HG02610 (cell line): ENCODE measurements around the gene AP3D1.
"Not testable (repeated sequence)": the region's sequence is repeated elsewhere in the genome, so short reads cannot be mapped to it uniquely, and the experiment has no call there.

ENCODE experiments used
- ATAC-seq: cut with Tn5 transposase; IDR thresholded peaks from one replicate; pipeline ENCODE4 v1.9.1; 2021; ENCODE audit warnings: mild to moderate bottlenecking, moderate library complexity; ENCODE audit not compliant: unreplicated experiment

AP3D1 gene

DNA sequence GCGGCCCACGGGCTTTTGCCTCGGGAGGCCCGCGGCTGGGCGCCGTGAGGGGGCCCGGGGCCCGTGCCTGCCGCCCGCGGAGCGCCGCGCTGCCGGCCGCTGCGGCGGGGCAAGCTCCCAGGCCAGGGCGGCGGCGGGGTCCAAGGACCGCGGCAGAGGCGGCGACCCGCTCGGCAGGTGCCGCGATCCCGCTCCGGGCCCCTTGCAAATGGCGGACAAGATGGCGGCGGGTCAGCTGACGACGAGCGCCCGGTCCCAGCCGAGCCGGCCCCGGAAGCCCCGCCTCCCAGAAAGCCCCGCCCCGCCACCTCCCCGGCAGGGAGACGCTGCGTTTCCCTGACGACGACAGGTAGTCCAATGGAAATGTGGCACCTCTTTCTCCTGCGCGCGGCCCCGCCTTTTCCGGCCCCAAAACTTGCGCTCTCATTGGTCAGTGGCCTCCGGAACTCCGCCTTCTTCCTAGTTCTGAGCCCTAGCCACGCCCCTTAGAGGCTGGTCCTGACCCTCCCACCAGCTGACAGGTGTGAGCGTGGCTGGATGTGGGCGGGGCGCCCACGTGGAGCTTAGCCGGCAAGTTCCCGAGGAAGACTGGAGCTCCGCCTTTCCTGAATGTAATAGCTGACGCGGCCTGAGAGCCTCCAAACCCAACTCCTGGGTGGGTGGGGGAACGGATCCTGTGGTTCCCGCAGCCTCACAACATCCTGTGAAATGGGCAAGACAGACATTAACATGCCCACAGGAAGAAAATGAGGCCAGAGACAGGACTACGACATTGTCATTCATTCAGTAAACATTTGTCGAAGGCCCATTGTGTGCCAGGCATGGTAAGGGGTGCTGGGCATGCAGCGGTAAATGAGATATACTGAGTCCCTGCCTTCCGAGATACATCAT, at the start of gene AP3D1:
Gene AP3D1 (minus strand): TSS at position 228 of the 891 bp plus-strand sequence. CDS start 232 bp downstream, outside the sequence.
- ATAC-seq: peak; percentile 84

DNA sequence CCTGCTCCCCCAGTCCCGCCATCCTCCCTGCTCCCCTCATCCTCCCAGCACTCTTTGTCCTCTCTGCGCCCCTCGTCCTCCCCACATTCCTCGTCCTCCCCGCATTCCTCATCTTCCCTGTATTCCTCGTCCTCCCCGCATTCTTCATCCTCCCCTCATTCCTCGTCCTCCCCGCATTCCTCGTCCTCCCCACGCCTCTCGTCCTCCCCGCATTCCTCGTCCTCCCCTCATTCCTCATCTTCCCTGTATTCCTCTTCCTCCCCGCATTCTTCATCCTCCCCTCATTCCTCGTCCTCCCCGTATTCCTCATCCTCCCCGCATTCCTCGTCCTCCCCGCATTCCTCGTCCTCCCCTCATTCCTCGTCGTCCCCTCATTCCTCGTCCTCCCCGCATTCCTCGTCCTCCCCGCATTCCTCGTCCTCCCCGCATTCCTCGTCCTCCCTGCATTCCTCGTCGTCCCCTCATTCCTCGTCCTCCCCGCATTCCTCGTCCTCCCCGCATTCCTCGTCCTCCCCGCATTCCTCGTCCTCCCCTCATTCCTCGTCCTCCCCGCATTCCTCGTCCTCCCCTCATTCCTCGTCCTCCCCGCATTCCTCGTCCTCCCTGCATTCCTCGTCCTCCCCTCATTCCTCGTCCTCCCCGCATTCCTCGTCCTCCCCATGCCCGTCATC, 49.4 kb upstream of the AP3D1 start:
- not testable (repeated sequence) for ATAC-seq

DNA sequence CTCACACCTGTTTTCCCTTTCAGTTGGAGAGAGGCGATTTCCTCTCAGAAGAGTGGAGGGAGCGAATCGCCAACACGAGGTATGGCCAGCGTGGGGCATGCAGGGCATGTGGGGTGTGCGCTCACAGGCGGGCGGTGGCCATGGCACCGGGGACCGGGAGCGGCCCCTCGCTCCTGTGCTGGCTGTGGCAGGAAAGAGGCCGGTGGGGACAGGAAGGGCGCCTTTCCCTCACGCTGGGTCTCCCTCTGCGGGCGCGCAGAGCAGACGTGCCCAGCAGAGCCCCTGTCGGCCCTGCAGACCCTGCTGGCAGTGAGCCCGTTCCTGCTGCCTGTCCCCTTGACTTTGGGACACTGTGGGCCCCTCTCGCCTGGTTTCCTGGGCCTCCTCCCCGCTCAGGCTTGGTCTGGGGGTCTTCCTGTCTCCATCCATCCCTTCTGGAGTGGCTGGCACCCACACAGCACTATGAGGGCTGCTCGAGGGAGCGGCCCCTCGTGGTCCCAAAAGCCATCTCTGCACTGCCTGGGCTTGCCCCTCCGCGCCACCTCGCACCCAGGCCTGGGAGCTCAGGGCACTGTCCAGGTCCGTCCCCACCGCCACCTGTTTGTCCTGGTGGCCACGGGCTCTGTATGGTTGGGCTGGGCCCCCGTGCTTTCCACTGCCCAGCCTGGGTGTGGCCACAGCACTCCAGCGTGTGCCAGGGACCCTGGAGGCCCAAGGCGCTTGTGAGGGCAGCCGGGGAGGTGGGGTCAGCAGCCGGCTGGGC, 48.7 kb upstream of the AP3D1 start:
- ATAC-seq: no peak

- ATAC-seq: no peak
These were observed 47.8 kb upstream of the AP3D1 start for GRCh38 chr19:2199215-2199614.

DNA sequence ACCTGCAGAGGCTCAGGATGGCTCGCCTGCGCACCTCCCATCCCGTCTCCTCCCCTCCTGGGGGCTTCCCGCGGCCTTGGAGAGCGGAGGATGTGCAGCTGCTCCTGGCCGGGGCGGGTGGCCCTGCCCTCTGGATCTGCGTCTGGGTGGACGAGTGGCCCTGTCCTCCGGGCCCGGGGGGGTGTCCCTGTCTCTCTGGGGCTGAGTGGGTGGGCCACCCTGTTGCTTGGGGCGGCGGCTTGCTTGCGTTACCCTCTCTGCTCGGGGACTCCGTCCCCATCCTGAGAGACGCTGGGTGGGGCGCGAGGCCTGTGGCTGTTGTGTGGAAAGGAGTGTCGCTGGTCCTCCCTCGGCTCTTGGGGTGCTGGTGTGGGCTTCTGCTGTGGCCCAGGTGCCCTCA, 47.0 kb upstream of the AP3D1 start:
- no peak for ATAC-seq

DNA sequence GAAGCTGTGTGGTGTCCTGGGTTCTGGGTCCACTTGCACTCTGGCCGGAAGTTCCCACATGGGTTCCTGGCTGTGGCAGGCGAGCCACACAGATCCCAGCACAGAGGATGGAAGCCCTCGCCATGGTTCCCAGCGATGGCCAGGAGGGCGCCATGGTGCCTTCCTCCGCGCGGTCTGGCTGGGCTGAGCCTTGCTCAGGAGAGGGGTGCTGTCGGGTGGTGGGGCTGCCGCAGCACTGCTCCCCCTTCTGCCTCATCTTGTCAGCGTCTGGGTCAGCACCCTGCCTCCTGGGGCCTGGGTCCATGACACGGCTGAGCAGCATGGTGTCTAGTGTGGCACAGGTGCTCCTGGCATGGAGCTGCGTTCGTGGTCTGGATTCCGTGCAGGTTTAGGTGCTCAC, 45.9 kb upstream of the AP3D1 start:
- ATAC-seq: no peak

DNA sequence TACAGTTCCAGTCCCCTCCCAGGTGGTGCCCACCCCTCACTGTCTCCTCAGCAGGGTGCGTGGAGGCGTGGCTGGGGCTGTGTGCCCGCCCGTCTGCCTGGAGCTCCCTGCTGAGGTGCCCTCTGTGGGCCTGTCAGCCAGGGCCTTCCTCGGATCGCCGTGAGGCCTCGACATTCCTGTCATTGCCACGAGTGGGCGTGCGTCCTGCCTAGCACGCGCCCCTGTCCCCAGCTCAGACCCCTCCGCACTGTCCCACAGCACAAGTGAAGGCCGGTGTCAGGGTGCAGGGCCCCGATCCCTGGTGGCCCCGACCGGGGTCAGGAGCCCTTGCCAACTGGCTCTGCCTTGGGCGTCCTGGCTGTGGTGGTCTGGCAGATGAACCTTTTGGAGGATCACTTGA, 44.5 kb upstream of the AP3D1 start:
- no peak for ATAC-seq

DNA sequence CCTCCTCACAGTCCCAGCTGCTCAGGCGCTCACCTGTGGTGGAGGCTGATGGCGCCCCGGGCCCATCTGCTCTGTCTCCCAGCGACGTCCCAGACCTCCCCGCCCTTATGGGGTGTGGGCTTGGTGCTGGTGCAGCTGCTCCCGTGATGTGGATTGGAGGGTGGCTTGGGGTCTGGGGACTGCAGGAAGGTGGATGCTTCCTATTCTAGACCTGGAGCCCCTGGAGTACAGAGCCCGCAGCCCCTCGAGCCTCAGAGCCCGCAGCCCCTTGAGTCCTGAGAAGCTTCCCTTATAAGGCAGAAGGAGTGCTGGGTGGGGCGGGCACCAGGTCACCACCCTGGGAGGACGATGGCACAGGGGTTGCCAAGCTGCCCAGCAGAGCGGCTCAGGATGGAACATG, 44.0 kb upstream of the AP3D1 start:
- no peak for ATAC-seq

DNA sequence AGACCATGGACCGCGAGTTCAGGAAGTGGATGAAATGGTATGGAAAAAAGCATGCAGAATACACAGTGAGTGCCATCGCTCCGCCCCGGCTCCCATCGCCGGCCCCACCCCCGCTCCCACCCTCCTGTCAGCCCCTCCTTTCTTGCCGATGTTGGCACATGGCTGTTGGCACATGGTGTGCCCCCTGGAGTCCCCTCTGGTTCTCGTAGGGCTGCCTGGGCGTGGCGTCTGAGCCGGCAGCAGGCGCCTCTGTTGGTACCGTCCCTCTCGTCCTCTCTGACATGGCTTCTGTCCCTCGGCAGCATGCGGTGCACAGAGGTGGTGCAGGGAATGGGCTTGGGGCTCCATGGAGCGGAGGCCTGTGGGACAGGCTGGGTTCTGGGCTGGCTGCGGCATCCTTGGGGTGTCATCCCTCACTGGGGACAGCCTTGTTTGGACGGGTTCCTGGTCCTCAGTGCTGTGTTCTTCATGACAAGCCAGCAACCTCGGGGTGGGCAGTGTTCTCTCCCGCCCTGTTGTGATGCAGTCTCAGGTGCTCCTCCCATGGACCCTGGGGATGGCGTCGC, 43.2 kb upstream of the AP3D1 start:
- no peak for ATAC-seq

GRCh38 chr19:2193807-2194206, 42.4 kb upstream of the AP3D1 start:
- ATAC-seq: no peak

DNA sequence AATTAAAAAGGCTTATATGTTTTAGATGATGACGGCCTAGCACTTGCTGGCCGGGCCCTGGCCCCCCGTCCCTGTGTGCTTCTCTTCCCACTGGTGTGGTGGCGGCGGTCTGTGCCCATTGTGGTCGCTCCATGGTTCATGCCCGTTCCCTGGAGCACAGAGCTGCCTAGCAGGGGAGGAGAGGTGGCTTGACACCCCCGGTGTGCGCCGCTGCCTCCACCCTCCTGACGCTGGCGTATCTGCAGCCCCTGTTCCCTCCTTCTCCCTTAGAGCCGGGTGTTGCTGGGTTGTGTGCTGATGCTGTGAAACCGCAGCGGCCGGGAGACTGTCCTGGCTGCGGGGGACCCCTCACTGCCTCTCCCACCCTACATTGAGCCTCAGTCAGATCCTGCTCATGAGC, 41.5 kb upstream of the AP3D1 start:
- ATAC-seq: no peak

DNA sequence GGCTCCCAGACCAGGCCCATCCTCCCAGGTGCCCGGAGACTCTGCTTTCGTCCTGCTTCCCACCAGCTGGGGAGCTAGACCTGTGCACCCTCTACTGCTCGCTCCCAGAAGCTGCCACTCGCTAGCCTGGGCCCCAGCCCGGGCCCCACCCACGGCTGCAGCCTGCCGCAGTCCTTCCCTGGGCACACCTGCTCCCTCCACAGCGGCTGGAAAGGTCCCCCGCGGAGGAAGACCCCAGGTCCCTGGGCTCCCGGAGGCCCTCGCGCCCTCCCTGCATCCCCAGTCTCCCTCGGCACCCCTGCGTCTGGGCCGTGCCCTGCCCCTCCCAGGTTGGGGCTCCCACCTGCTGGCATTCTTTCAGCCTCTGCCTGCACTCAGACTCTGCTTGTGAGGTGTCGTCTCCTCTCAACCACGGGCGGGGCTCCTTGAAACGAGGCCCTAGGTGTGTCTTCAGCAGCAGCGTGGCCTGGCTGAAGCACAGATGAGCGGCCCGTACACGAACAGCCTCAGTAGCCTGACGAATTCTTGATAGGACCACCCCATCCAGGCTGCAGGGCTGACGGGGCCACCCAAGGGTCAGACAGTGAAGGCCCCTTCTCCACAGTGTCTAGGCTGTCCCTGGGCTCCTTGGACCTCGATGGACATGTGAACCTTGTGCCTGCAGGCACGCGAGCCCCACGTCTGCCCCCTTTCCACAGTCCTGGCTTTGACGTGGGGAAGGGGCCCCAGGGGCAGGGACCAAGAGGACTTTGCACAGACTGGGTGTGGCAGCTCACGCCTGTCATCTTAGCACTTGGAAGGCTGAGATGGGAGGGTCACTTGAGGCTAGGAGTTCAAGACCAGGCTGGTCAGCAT, 40.3 kb upstream of the AP3D1 start:
- ATAC-seq: no peak

DNA sequence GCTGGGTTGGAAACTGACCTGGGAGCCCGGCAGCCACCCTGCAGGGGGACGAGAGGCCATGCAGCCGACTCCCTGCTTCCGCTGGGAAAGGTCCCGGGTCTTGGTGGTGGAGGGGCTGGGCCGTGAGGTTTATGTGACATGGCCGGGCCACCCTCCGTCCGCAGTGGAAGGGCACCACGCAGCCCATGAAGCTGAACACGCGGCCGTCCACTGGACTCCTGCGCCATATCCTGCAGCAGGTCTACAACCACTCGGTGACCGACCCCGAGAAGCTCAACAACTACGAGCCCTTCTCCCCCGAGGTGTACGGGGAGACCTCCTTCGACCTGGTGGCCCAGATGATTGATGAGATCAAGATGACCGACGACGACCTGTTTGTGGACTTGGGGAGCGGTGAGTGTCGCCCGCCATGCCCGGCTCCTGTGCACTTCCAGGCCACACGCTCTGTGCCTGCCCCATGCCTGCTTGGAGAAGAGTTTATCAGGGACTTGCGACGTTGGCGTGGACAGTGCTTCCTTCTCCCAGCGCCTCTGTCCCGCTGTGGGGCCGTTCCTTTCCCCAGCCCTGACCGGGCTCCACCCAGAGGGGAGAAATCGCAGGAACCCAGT, 39.6 kb upstream of the AP3D1 start:
- no peak for ATAC-seq

DNA sequence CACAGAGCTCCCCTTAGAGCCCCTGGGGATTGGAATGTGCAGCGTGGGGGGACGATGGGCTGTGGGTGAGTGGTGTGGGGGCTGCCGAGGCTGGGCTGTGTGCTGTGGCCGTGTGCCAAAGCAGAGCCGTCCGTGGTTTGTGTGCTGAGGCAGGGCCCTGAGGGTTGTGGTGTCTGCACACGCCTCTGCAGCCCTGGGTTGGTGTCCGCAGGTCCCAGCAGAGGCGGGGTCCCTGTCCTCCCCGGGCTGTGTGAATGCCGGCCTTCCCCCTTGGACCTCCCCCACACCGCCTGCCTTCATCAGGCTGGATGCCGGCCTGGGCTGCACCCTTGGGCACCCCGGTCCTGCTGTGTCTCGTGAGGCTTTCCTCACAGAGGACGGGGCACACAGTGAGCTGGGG, 38.5 kb upstream of the AP3D1 start:
- ATAC-seq: no peak

GRCh38 chr19:2188708-2189385, 37.5 kb upstream of the AP3D1 start:
- ATAC-seq: no peak

DNA sequence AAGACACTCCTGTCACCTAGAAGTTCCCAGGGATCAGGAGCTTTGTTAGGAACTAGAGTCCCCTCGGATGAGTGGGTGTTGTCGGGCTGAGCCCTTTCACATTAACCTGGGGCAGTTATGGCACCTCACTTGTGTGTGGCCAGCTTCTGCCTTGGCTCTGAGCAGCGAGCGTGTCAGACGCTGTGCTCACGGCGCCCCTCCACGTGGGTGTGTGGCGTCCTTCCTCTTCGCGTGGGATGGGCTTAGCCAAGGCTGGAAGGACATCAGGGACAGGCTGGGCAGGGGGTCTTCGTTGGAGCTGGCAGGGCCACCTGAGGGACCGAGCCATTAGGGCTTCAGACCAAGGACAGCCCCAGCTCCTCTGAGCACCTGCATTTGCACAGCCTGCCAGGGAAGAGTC, 35.8 kb upstream of the AP3D1 start:
- no peak for ATAC-seq

GRCh38 chr19:2186071-2186846, 34.9 kb upstream of the AP3D1 start:
- no peak for ATAC-seq

DNA sequence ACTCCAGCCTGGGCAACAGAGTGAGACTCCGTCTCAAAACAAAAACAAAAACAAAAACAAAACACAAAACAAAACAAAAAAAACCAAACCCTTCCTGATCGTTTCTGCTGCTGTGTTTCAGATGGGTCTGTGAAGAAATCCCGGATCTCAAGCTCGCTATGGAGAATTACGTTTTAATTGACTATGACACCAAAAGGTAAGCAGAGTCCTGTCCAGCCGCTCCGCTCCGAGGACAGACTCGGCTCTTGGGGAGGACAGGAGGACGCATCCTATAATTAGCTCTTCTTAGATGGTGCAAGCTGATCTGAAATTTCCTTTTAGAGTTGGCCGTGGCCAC, 34.3 kb upstream of the AP3D1 start:
- ATAC-seq: no peak
